ENCODE results near the gene SEMA5B.

Gene SEMA5B

DNA sequence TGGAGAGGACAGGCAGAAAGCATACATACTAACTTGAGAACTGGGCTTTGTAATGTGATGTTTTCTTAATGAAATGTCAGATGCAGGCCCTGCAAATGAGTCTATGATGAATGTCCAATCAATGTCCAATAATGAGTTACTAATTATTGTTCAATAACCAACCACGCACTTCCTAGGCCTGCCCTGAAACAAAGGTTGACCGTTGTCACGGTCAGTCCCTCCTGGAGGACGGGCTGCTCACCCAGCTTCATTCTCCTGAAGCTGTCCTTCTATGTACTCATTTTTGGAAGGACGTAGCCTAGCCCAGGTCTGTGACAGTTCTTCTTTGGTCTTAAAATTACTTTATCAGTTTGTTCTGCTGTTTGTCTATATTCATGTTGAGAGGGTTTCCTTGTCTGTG lies 30.9 kb upstream of the SEMA5B start:
- no peak for DNase-seq (ENCODE audit: low spot score)

DNA sequence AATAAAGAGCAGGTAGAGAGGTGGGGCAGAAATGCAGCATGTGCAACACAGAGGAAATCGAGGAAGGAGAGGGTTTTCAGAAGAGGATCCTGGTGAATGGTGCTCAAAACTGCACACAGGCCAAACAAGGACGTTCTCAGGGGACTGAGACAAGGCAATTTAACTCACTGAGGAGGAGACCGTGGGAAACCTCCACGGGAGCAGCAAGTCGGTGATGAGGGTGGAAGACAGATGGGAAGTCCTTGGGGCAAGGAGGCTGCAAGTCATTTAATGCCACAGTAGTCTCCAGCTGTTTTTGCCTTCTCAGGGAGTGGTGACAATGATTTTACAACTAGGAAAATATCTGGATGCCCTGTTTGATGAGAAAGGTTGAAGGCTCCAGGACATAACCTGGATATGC lies 27.8 kb upstream of the SEMA5B start:
- DNase-seq (ENCODE audit: low spot score), result no peak

DNA sequence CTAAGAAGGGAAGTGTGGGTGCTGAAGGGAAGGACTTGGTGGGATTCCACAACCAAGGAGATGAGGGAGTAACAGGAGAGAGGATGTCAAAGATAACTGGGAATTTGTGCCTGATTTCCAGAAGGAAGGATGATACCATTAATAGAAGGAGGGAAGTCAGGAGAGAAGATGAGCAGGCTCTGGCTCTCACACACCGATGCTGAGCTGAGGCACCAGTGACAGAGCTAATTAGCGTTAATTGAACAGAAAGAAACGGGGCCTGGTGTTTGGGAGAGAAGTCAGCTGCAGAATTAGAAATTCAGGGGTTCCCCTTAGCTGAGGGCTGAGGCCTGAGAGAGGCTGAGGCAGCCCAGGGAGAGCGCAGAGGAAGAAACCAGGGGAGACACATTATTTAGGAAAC lies 27.4 kb upstream of the SEMA5B start:
- no peak for DNase-seq (ENCODE audit: low spot score)

DNA sequence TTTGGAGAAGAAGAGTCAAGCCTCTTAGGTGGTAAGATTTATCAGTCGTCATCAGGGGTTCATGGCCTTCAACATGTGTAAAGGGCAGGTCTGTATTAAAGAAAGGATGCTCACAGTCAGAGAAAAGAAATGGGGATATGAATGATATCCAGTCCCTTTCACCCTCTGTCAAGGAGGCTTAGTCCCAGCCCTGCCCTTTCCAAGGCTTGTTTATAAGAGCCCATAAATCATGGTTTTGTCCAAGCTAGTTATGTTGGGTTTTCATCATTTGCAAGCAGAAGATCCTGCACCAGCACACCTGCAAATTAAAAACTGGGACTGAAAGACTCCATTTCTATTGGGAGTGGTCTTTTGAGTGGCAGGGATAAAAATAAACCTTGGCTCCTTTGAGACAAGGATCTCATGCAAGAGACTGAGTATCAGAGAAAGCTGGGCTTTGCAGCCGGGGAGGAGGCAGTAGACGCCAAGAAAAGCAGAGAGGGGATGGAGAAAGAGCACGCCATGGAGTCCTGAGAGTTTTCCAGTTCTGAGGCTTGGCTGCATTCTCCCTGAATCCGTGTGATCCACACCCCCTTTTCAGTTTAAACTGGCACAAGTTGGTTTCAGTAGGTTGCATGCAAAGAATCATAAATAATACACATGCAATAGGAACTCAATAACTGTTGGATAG lies 26.7 kb upstream of the SEMA5B start:
- DNase-seq (ENCODE audit: low spot score), result no peak

DNA sequence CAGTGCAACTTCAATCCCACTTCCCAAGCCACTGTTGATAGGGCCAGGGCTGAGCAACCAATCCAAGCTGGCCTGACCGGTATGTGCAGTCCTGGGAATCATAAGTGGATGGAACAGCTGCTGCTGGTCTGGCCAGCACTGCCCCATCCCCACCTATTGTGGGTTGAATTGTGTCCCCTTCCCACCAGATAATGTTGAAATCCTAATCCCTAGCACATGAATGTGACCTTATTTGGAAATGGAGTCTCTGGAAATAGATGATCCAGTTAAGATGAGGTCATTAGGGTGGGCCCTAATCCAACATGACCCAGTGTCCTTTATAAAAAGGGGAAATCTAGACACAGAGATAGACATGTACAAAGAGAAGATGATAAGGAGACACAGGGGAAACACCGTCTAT lies 25.5 kb upstream of the SEMA5B start:
- DNase-seq (ENCODE audit: low spot score), result no peak

DNA sequence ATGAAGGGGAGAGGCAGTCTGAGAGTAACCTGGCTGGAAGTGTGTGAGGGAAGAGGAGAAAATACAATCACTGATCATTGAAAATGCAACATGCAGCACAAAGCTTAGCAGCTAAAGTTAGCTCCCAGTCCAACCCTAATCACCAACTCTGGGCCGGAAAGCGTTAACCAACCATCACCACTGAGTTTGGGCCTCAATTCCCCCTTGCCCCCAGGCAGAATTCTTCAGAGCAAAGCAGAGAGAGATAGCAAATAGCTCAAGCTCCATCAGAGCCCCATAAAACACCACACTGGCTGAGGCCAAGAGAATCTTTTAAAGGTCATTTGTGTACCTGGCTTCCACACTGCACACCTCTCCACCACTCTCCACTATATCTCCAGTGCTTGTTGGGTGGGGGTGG lies 23.1 kb upstream of the SEMA5B start:
- DNase-seq (ENCODE audit: low spot score), result no peak

DNA sequence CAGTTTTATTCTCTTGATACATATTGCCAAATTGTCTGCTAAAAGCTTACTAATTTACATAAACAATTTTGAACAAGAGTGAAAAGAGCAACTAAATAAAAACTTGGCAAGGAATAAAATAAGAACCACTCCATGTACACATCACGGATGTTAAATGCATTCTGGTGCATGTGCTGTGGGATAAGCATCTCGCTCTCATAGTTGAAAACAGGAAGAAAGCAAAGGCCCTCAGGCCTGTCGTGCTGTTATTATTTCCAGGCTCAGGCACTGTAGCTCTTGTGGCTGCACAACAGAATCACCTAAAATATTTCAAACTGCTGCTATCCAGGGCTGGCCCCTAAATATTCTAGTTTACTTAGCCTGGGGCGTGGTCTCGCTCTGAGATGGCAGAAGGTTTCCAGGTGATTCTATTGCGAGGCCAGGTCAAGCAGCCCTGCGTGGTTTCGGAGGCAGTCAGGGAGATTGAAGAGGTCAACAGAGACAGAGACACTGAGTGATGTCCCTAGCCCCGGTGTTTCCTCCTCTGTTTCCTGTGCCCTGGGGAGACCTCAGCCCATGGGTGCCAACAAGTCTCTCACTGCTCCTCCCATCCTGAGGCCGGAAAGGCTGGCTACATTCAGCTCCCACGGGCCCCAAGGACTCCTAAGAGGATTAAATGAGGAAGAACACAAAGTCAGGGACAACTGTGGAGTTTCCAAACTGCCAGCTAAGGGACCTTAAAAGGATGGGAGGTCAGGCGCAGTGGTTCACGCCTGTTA lies 21.1 kb upstream of the SEMA5B start:
- no peak for DNase-seq (ENCODE audit: low spot score)

DNA sequence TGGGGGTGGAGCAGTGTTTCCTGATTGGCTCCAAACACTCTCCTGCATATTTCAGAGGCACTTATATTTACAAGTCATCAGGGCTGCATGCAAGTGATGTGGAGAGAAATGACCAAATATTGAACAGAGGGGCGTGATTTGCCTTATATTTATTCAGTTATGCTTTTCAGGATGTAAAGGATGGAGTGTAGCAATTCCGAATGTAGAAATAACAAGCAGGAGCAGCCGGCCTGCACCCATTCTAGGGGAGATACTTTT lies 19.4 kb upstream of the SEMA5B start:
- DNase-seq (ENCODE audit: low spot score), result no peak

DNA sequence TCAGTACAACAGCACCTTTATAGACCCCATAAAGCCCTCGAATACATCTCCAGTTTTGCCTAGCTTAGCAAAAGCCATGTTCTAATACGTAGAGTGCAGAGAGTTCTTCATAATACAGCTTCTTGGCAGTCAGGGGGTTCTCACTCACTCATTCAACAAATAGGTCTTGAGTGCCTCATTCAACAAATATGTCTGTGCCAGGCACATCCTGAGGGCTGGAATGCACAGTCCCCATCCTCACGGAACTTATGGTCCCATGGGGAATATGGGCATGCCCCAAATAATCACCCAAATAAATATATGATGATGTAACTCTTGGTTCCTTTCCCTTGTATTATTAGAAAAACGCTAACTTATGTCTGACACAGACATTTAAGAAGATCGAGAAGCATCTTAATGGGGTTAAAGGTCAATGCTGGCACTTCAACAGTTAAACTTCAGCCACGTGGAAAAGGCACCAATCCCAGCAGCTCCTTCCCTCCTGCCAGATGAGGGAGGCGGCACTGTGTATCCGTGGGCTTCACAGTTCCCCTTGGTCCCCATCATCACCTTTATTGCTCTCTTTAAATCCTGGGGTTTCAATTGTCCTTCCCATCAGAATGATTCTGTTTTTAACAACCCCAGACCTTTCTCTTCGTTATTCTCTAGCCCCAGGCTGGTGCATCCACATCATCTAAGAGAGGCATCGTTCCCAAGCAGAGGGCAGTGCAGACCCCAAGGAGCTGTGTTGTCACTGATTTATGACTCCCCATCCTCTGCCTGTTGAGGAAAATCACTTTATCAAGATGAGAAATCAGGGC lies 18.9 kb upstream of the SEMA5B start:
- DNase-seq (ENCODE audit: low spot score), result no peak

DNA sequence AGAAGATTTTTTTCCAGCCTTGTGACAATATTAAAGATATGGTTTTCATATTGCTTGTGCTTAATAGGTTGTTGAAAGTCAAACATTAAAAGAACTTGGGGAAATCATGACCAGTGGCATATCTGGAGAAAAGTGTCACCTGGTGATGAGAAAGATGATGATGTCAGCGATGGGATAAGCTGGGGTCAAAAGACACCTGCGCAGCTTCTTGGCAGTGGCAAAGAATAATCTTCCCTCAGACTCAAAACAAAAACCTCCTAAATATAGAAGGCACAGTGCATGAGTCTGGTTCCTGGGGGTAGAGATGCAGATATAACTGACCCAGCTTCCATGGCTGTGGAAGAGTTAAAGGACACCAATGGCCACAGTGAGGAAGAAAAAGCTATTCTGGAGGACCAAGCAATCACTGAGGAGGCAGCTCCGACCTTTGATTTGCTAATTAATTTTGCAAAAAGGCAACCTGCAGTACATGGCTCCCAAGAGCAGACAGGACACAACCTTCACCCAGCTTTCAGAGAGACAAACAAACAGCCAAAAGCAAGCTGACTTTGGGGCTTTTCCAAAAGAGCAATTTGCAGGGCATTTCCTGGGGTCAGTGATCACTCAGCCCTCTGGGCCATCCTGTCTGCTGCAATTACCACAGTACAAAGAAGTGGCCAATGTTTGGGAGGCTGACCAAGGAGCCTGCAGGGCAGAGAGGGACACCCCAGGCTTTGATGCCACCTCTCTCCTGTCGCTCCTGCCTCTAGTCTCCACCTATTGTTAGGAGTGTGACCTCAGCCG lies 17.6 kb upstream of the SEMA5B start:
- no peak for DNase-seq (ENCODE audit: low spot score)

DNA sequence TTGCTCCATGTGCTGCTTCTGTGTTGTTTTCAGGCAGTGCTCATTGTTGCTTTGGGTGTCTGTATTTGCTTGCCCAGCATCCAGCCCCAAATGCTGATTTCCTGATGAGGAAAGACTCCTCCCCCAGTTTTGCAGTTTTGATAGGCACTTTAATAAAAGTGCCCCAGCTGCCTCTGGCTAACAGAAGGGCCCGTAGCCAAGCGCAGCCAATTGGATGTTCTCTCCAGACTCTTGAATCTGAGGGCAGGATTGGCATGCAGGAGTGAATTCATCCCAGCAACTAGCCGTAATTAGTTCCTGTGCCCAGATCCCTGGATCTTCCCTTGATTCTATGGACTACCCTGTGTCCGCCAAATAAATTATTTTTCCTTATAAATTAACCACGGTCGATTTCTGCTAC lies 14.8 kb upstream of the SEMA5B start:
- DNase-seq (ENCODE audit: low spot score), result no peak

DNA sequence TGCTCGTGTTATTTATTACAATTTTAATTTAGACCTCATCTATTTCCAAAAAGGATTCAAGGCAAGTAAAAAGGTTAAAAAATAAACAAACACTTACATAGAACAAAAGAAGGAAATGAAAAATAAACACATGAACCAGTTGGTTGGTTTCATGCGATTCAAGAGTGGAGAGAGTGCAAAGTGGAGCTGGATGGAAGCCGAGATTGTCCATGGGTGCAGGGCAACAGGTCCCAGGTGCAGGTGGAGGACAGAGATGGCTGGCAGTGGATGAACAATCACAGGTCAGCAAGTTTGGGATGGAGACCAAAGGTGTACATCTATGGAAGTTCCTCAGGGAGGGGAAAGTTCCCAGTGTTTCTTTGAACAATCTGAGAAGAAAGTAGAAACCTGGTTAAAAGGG lies 11.6 kb upstream of the SEMA5B start:
- DNase-seq (ENCODE audit: low spot score), result no peak

DNA sequence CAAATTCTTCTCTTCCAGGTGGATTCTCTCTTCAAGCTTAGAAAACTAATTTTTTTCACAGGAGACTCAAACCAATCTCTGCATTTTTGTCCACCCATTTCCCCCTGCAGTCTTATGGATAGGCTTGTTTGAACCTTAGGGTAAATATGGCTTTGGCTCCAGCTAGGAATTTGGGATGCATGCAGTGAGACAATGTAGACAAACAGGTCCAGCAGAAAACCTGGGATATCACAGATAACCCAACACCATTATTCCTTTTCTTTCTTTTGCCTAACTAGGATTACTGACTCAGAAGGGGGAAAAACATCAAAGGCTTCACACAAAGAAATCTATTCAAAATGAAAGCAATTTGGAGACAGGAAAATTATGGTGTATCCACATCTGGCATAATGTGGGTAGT lies 11.2 kb upstream of the SEMA5B start:
- DNase-seq (ENCODE audit: low spot score), result no peak

DNA sequence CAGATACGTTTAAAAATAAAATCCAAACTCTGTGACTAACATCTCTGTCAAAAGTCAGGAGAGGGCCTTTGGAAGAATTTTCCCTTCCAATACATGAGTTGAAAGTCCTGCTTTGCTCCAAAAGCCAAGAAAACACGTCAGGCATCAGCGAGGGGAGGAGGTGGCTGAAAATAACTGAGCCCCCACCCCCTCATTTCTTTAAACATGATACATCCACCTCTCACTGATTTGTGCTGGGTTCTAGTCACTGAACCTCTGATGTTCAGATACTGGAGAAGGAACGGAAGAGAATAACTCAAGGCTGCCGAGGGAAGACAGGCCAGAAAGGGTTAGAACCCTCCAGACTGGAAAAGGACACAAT lies 9.4 kb upstream of the SEMA5B start:
- DNase-seq (ENCODE audit: low spot score), result no peak

DNA sequence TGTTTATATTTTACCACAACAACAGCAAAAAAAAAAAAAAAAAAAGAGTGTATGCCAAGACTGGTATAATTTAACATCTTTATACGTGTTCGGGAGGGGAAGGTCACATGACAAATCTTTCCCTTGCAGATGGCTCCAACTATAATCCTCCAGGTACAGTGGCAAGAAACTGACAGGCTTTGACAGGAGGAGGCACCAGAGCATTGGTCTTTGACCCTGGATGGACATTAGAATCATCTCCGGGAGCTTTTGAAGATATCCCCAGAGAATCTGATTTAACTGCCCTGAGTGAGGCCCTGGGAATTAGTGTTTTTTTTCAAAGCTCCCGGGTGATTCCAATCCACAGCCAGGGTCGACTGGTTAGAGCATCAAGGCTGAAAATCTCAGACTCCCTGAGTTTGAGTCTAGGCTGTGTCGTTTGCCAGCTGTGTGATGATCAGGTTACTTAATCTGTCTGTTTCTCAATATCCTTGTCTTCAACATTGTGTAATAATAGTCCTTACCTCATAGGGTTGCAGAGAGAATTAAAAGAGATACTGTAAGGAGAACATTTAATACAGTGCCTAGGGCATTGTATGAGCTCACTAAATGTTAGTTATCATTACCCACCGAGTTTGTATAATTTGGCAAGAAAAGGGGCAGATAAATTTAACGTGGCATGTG lies 8.9 kb upstream of the SEMA5B start:
- no peak for DNase-seq (ENCODE audit: low spot score)

DNA sequence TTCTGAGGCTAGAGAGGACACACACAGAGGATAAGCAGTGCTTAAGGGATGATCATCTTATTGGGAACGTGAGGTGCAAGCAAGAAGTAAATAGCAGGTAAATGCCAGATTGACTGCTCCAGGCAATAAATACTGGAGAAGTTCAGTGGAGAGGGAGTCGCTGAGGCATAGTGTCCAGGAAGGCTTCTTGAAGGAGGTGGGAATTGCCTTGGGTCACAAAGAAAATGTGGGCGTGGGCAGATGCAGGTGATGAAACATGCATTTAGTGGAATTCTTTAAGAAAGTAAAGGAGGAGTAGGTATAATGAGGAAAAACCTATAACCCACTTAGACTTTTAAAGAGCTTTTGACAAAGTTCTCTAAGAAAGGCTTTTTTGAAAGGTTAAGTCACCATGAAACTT lies 7.4 kb upstream of the SEMA5B start:
- no peak for DNase-seq (ENCODE audit: low spot score)

DNA sequence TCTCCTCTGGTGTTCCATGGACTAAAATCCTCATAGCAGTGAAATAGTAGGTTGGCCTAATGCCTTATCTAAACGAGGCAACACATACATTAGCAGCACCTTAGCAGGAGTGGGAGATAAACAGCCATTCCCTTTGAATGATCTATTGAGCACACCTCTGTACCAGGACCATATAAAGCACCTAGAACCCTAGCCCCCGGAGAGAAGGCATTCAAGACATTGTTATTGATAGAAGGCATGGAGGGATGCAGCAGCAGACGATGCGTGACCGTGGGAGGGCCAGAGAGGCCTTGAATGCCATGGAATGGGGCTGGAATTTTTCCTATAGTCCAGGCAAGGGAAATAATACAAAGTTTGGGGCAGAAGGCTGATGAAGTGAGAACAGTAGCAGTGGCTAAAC lies 6.6 kb upstream of the SEMA5B start:
- DNase-seq (ENCODE audit: low spot score), result no peak

DNA sequence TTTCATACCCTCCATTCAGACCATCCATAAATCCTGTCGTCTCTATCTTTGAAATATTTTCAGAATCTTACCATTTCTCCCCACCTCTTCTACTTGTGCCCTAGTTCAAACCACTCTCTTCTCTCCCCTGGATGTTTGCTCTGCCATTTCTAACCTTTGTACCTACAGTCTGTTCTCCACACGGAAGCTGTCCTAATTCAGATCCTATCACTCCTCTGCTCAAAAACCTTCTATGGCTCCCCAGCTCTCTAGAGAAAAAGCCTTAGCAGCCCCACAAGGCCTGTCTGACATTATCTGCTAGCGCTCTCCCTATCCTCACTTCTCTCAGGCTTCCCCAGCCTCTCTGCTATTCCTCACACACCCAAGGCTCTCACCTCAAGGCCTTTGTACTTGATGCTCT lies 4.5 kb upstream of the SEMA5B start:
- DNase-seq (ENCODE audit: low spot score), result peak; percentile 41

DNA sequence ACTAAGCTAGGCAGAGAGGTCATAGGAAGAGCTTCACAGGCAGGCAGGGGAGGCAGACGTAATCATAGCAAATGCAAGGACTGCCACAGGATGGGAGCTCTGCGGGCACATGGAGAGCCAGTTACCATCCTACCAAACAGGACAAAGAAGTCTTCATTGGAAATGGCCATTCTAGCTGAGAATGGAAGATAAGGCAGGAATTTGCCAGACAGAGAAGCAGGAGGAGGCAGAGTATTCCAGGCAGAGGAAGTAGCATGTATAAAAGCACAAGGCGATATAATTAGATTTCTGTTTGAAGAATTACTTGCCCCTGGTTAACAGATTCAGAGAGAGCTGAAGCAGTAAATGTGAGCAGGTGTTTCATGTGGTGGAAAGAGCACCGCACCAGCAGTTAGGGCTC lies 3.5 kb upstream of the SEMA5B start:
- no peak for DNase-seq (ENCODE audit: low spot score)

DNA sequence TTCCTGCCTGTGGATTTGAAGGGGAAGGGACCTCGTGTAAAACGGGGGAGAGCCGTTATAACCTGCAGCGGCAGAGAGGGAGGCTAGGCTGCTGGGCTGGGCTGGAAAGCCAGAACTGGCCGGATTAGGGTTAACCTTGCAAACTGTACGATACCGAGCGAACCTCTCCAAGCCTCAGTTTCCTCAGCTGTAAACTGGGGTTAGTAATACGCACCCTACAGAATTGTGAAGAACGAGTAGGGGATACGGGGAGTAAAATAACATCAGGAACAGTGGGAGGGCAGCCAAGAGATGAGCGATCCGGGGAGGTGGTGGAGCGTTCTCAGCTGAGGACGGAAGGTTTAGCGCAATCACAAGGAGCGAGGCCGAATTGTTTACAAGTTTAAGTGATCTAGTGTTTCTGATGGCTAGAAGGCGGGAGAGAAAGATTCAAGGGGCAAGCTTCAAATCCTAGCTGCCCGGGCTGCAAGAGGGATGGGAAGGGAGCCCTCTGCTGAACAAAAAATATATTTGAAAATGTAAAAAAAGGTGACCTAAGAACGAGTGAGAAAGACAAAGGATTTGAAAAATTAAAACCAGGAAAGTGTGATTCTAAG lies 768 bp upstream of the SEMA5B start:
- DNase-seq (ENCODE audit: low spot score), result peak; percentile 73

DNA sequence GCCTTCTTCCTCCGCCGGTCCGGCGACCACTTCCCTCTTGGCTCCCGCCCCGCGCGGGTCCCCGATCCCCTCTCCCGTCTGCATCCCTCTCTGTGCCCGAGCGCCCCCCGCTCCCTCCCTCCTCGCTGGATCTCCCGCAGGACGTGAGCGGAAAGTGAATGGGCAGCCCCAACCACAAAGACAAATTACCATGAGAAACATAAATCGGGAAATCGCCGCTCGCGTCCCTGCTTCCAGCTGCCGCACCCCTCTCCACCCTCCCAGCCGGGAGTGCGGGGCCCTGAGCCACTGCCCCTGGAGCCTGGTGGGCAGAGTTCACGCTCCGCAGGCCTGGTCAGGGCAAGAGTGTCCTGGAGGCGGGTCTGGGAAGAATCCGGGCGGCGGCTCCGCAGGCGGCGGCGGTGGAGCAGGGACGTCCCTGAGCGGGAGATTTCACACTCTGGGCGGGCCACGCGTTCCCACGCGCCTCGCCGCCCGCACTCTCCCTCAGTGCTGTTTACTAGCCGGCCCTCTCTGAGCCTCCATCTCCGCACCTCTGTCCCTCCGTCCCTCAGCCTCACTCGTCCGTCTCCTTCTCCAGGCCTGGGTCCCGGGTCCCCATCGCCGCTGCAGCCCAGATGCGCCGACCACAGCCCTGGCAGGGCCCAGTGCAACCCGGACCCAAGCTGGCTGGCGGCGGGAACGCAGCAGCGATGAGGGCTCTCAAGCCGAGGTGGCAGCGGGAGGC lies 835 bp downstream of the SEMA5B start:
- peak; percentile 63 for DNase-seq (ENCODE audit: low spot score)

All from HuH-7.5 (cell line).